HG02870 (cell line): ENCODE results near the gene ADAM17.
A peak's percentile ranks its signal among the peaks of the same experiment; 100 is the strongest.
"Not testable (repeated sequence)": the region's sequence is repeated elsewhere in the genome, so short reads cannot be mapped to it uniquely, and the experiment has no call there.

ENCODE experiments used
- ATAC-seq: cut with Tn5 transposase; IDR thresholded peaks from one replicate; pipeline ENCODE4 v1.9.1; 2021; ENCODE audit warnings: mild to moderate bottlenecking, moderate library complexity; ENCODE audit not compliant: unreplicated experiment

Gene ADAM17

DNA sequence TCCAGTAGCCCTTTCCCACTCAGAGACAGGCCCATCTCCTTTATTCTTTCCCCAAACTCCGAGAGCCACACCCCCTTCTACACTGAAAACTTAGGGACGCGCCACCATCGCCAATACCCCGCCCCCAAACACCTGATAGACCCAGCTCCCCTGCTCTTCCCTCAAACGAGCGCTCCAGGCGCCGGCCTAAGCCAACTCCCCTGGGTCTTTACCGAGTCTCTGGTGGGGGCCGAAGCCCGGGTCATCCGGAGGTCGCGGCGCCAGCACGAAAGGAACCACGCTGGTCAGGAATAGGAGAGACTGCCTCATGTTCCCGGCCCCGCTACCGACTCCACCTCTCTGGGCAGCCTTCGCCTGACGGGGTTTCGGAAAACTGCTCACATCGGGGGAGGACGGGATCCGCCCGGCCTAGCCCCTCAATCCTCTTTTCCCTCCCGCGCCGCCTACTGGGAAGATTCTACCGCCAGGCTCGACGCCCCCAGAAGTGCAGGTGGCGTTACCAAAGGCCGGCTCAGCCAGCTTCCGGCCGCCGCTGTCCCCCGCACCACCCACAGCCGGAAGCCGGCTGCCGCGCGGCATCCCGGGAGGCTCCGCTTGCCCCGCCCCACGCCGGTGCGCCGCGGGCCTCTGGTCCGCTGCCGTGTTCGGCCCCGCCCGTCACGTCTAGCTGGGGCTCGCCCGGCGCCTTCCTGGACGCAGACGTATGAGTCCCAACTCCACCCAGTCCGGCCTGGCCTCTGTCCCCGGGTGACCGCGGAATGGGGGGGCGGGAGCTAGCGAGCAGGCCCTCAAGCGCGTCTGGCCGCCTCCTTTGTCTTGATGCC, at the start of gene ADAM17:
ADAM17 (minus strand) TSS at position 534 of the 824 bp plus-strand sequence; CDS start at position 309, 225 bp downstream.
- ATAC-seq = peak; percentile 85

DNA sequence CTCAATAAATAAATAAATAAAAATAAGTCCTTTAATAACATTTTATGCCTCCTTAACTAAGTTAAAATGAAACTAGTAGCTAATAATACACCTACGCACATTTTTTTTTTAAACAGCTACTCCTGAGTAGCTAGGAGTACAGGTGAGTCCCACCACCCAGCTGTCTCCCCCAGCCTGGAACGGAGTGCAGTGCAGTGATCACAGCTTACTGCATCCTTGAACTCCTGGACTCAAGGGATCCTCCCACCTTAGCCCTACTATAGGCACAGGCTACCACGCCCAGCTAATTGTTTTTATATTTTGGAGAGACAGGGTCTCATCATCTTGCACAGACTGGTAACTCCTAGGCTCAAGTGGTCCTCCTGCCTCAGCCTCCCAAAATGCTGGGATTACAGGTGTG, 46.8 kb upstream of the ADAM17 start:
- ATAC-seq = no peak

DNA sequence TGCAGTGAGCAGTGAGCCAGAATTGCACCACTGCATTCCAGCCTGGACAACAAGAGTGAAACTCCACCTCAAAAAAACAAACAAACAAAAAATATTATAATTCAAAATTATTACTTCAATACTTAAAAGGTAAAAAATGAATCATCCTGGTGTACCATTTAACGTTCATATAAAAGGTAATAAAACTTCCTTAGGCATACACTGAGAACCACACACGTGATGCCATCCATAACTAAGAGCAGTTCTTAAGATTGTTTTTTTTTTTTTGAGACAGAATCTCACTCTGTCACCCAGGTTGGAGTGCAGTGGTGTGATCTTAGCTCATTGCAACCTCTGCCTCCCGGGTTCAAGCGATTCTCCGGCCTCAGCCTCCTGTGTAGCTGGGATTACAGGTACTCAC, 45.8 kb upstream of the ADAM17 start:
- no peak for ATAC-seq

DNA sequence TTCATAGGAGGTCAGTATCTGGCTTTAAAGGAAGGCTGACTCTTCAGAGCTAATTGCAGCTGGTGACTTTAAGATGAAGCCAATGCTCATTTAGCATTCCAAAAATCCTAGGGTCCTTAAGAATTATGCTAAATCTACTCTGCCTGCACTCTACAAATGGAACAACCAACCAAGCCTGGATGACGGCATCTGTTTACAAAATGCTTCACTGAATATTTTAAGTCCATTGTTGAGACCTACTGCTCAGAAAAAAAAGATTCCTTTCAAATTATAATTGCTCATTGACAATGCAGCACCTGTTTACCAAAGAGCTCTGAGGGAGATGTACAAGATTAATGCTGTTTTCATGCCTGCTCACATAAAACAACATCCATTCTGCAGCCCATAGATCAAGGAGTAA, 43.8 kb upstream of the ADAM17 start:
- no peak for ATAC-seq

DNA sequence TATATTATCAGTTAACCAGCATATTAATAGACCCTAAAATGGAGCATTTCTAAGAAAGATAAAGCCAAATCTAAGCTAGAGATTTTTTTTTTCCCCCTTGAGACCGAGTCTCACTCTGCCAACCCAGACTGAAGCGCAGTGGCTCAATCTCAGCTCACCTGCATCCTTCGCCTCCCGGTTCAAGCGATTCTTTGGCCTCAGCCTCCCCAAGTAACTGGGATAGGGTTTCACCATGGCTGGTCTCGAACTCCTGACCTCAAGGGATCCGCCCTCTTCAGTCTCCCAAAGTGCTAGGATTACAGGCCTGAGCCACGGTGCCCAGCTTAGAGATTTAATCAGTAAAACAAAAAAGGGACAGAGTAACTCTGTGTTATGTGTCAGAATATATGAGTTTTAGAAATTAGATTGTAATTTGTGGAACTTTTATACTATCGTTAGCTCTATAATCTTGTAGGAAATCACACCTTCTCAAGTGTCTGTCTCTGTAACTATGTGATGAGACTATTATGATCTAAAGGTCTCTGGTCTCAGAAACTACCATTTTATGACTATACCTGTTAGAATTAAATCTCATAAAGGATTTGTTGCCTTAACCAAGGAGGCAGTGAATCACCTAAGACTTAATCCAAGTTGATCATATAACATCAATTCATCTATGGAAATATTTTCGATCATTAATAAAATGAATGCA, 41.1 kb upstream of the ADAM17 start:
- no peak for ATAC-seq

DNA sequence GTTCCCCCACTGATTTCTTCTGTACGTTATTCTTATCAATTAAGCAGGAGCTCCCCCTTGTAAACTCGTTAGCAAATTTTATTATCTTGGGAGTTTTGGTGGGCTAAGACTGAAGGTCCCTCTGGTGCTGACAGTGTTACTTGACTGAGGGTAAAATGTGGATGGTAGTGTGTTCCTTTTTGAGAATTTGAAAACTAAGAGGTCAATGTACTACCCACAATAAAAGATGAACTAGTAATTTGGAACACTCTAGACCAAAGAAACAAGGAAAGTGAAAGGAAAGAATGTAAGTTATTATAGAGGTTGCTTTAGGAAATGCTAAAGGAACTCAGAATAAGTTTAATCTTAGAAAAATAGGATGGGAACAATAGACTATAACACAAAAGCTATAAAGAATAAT, 40.1 kb upstream of the ADAM17 start:
- ATAC-seq = no peak

DNA sequence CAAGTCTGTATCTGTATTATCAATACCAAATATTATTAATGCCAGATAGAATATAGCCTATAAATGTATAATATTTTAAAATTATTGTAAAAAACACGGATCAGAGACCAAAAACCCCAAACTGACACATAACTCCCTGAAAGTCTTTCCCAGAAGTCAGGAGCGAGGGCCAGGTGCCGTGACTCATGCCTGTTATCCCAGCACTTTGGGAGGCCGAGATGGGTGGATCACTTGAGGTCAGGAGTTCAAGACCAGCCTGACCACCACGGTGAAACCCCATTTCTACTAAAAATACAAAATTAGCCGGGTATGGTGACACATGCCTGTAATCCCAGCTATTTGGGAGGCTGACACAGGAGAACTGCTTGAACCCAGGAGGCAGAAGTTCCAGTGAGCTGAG, 39.6 kb upstream of the ADAM17 start:
- not testable (repeated sequence) for ATAC-seq

DNA sequence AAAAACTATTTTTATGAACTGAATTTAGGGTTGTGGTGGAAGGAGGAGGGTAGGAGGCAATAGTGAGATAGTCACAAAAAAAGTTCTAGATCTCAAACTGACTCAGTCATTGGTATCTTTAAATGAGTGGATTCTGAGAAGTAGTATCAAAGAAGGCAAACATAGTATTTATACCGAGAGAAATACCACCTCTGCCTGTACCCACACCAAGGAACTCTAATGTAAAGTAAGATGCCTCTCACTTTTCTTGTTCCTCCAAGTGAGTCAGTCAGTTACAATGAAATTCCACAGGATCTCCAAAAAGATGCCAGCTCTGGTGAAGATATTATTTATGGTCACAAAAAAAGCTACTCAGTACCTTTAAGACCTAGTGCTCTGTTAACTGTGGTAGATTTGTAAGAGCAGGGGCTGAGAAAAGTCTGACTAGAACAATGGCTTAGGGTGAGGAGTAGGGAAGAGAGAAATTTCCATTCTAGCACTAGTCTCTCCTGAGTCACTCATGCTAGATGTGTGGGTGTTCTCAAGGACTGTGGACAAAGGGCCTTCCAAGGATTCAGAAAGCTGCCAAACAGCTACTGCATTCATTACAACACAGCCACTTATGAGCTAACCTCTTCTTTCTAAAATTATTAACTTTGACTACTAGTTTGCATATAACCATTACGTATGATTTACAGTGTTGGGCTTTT, 38.9 kb upstream of the ADAM17 start:
- ATAC-seq = no peak

DNA sequence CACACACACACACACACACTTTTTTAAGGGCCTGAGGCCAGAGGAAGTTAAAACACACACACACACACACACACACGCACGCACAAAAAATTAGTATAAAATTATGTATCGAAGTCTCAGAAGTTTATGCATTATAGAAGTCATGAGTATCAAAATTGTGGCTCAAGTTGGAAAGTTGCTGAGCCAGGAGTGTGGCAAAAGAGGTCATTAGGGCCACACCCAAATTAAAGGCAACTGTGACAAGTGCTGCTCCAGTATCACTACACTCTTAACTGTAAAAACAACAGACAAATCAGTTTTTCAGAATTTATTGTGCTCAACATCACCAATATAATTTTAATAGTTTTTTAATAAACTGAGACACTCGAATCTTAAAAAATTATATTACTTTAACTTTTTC, 38.3 kb upstream of the ADAM17 start:
- no peak for ATAC-seq

DNA sequence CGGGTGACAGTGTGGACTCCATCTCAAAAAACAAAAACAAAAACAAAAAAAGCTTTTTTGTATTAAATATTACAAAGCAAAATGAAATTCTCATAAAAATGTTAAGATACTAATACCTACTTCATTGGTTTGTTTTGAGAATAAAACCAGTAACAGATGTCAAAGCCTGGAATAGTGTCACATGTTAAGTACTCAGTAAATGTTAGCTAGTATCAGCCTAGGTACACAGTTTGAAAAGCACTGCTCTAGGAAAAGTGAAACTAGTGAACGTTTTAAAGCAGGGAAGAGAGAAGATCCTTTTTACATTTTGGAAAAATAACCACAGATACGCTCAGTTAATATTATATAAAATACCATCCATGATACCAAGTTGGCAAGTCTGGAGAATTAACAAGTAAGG, 37.1 kb upstream of the ADAM17 start:
- no peak for ATAC-seq

DNA sequence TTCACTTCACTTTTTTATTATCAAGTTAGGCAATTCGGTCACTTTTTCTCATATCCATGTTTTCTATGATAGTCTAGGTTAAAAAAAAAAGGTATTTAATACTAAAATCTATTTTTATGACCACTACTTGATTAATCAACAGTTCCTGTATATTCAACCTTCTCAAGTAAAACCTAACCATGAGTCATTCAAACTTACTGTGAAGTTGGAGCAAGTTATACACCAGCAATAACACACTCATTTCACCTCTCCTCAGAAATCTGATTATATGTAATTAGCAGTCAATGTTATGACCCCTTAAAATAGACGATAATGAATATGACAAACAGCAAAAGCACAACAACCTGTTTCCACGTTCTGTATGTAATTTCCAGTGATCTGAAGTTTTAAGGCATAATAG, 35.0 kb upstream of the ADAM17 start:
- ATAC-seq = no peak

DNA sequence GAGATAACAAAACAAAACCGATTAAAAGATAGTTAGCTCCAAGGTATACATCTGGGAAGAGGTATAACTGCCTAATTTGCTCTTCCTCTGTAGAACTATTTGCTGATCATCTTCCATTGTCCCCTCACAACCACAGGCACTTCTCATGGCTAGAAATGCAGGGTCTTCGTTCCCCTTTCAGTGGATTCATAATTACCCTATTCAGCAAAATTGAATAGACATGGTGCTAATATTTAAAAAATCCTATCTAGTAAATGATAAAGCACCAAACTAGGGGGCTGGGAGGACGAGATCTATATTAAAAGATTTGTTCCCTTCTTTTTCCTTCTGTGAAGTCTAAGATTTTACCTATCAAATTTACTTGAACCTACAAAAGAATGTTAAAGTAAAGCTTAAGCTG, 30.8 kb upstream of the ADAM17 start:
- no peak for ATAC-seq

DNA sequence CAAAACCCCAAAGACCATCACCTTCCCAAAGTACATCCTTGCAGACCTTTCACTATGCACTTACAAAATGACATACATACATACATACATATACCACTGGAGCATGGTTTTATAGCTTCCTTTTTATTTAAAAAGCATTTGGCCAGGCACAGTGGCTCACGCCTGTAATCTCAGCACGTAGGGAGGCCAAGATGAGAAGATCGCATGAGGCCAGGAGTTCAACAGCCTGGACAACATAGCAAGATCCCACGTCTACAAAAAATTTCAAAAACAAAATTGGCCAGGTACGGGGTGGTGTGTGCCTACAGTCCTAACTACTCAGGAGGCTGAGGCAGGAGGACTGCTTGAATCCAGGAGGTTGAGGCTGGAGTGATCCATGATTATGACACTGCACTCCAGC, 29.9 kb upstream of the ADAM17 start:
- no peak for ATAC-seq

DNA sequence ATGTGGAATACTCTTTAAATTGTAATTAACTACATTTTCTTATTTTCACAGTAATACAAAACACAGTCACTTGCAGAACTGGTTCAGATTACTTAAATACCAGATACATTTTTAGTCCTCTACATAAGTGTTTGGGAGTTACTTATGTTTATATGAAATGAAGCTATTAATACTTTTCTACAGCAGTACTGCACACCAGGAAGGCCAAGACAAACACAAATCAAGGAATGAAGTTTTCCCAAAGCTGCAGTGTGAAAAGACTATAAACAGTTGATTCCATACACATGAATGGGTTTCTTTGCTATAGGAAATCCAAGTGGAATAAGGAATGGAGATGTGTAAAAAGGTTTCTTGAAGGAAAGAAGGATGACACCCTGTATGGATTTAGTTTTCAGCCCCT, 29.3 kb upstream of the ADAM17 start:
- not testable (repeated sequence) for ATAC-seq

DNA sequence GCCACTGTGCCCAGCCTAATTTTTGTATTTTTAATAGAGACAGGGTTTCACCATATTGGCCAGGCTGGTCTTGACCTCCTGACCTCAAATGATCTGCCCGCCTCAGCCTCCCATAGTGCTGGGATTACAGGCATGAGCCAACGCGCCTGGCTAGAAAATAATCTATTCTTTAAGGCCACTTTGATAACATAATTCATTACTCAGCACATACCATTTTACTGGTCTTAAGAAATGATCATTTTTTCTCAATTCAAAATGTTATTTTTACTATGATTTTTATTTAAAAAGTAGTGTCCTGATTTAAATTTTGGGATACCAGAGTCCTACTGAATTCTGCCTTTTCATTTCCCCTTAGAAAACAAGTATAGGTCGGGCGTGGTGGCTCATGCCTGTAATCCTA, 27.0 kb upstream of the ADAM17 start:
- no peak for ATAC-seq

DNA sequence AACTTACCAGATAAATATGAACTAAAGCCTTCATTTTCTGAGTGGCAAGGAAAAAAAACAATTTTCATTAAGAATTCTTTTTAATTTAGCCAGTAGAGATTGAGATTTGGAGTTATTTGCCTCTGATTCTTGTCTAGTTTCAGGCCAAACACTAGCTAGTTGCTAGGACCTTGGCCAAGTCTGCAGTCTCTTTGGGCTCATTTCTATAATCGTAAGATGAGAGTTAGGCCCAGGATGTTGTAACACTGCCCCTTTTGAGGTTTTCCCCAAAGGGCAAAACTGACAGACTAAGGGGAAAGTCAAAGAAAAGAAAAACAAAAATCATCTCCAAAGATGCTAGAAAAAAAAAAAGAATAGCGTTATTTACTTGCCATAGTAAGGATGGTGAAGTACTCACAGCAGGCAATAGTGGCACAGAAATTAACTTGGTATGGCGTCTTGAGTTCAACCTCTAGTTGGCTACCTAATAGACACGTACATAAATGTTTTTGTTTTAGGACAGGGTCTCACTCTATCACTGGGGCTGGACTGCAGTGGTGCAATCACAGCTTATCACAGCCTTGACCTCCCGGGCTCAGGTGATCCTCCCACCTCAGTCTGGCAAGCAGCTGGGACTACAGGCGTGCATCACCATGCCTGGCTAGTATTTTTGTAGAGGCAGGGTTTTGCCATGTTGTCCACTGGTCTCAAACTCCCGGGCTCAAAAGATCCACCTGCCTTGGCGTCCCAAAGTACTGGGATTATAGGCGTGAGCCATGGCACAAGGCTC, 23.0 kb upstream of the ADAM17 start:
- ATAC-seq = no peak

DNA sequence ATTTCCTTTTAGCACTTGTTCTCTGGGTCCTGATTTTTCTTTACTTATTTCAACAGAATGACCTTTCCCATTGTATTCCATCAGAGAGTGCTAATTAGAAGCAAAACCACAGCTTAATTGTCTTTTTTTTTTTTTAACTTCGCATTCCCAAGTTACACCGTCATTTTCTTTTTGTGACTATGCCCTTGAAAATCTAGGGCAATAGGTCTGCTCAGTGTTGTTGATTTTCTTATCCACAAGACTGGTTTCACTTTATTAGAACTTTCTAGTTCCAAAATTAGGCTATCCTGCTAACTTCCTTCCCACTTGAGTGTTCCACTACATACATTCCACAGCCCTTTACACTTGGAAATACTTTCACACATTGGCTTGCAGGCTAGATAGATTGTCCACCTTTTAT, 18.7 kb upstream of the ADAM17 start:
- ATAC-seq = no peak

DNA sequence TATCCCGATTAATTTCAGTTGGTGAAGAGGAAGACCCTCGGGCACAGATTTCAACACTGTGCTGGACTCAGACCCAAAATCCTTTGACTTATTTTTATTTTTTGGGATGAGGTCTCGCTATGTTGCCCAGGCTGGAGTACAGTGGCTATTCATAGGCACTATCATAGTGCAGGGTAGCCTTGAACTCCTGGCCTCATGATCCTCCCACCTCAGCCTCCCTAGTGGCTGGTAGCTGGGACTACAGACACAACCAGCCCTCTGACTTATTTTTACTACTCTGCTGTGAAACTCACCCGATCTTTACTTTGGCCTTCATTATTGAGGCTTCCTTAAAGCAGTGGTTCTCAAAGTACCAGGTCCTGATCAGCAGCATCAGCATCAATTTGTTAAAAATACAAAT, 18.2 kb upstream of the ADAM17 start:
- no peak for ATAC-seq

DNA sequence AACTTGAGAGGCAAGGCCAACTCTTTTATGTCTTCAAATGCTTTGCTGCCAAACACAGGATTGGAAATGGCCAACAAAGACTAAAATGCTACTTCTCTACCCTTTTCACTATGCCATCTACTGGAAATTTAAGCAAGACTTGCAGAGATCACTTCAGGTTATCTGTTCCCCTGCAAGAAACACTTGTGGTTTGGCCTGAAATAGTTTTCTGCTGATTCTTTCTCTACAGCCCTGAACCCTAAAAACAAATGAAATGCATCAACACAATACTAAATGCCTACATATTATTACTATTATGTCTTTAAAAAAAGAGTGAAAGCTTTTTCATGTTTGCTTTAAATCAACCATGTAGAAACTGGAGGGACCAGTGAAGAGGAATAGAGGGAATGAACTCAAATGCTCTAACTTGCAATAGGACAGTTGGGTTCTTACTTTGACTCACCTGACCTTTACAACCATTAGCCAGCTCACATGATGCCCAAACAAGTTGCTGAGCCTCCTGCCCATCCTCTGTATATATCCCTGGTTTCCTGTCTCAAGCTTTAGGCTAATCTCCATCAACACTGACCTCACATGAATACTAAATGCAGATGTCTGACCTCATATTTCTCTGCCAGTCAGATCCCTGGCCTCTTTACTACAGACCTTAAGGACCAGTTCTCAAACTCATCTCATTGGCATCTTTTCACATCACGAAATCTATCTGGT, 17.5 kb upstream of the ADAM17 start:
- ATAC-seq = no peak
